Measurements from ENCODE around the gene ALLC.

- no peak for TF ChIP-seq POLR2AphosphoS5 (IDR thresholded peaks at IDR 0.05; ENCODE audit: low read depth, low read length)
- TF ChIP-seq TAF1 (IDR thresholded peaks at IDR 0.05; ENCODE audit: borderline replicate concordance, insufficient read depth, low read length), result no peak
Measured at GRCh38 chr2:3654011-3654410, 4.0 kb upstream of the ALLC start.
